ENCODE results near the gene ABCA1.
A peak's percentile ranks its signal among the peaks of the same experiment; 100 is the strongest.
"Not testable (repeated sequence)": the region's sequence is repeated elsewhere in the genome, so short reads cannot be mapped to it uniquely, and the experiment has no call there.

The ABCA1 gene

DNA sequence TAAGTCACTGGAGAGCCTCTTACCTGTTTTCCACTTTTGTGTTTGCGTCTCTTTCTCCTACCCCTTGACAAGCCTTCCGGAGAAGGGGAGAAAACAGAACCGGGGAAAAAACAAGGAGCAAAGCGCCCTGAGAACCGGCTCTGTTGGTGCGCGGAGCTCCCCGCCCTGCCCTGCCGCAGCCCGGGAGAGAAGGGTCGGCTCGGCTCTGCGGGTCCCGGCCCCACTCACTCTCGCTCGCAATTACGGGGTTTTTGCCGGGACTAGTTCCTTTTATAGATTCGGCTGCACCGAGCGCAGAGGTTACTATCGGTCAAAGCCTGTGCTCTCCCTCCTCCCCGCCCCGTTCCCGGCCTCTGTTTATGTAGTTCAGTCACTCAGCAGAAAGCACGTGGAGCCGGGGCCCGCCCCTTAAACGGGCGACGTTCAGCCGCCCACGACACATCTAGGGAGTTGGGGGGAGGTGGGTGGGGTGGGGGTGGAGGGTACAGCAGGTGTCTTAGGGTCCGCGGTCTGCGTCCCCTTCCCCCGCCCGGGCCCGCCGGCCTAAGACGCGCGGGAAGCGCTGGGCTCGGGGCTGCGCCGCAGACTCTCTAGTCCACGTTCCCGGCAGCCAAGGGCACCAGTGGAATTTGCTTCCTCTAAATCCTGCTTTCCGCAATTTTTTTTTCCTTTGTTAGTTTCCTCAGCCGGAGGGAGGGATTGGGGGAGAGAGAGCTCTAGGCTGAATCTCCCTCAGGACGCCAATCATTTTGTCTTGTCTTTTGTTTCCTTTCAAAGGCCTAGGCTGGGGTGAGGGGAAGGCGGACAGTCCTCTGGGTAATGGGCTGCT lies at the start of gene ABCA1:
TSS of gene ABCA1 (minus strand) at position 244 of the 829 bp plus-strand sequence. CDS start 24,476 bp downstream, outside the sequence.
- peak; percentile 74 for DNase-seq

GRCh38 chr9:104977580-104977979 lies 49.6 kb upstream of the ABCA1 start:
- no peak for DNase-seq

- no peak for DNase-seq
Measured at GRCh38 chr9:104977168-104977567, 49.2 kb upstream of the ABCA1 start.

- not testable (repeated sequence) for DNase-seq
Measured at GRCh38 chr9:104975966-104976595, 48.1 kb upstream of the ABCA1 start.

- DNase-seq: no peak
Measured at GRCh38 chr9:104974053-104974962, 46.4 kb upstream of the ABCA1 start.

DNA sequence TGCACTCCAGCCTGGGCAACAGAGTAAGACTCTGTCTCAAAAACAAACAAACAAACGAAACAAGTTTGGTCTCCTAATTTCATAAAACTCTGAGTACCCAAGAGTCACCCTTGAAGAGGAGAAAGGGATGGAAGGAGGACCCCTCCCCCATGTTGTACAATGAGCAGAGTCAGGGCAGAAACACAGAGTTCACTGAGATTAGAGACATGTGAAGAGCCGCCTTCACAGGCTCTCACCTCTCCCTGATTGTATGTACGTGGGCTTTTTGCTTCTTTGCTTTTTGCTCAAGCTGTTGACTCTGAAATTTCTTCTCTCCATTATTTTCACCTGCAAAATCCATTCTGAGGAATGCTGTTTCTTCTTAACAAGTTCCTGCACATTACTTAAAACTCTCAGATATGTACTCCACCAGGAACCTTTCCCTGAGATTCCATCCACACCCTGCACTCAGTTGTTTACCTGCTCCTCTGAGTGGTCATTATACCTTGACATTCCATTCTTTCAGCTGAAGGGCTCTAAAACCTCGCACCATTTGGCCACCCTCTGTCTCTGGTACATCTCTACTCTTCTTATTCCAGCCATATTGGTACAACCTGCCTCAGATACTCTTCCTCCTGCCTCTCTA lies 44.4 kb upstream of the ABCA1 start:
- DNase-seq: no peak

DNA sequence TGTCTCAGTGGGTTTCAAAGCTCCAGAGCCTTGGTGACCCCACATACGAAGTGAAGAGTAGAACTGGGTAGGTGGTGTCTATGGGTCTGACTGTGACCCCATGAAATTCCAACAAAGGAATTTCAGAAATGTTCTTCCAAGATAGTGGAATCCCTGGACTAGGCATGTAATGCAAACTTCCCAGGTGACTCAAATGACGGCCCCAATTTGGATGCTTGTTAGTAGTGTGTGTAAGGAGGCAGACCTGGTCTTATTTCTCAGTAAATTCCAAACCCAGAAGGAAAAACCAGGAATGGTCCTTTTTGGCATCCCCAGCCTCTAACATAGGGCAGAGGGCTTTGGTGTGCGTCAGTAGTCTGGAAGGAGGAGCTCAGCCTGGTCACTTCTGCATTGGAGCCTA lies 43.6 kb upstream of the ABCA1 start:
- DNase-seq: no peak

DNA sequence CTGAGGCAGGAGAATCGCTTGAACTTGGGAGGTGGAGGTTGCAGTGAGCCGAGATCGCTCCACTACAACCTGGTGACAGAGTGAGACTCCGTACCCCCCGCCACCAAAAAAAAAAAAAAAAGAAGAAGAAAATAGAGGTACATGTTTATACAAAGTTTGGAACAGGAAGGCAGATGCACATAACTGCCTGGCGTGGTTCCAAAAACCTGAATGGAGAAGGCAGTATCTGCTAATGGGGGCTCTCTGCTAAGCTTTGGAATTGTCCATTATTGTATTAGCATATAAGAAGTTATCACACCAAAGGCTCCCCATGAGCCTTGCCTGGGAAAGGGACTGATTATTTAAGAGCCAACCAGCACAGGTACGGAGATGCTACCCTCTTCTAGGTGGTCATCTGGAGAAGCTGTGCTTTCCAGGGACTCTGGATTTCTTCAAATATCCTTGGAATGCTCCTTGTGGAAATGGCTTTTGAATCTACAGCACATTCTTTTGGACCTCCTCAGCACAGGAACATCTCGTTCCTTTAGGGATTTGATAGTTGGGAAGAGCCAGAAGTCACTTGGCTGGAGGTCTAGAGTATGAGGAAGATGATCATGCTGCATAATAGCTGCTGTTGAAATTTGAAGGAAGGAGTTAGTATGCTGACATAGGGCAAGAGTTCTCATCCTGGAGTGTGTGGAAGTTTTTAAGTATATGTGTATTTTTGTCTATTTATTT lies 42.5 kb upstream of the ABCA1 start:
- DNase-seq: no peak

GRCh38 chr9:104969116-104969515 lies 41.2 kb upstream of the ABCA1 start:
- no peak for DNase-seq

DNA sequence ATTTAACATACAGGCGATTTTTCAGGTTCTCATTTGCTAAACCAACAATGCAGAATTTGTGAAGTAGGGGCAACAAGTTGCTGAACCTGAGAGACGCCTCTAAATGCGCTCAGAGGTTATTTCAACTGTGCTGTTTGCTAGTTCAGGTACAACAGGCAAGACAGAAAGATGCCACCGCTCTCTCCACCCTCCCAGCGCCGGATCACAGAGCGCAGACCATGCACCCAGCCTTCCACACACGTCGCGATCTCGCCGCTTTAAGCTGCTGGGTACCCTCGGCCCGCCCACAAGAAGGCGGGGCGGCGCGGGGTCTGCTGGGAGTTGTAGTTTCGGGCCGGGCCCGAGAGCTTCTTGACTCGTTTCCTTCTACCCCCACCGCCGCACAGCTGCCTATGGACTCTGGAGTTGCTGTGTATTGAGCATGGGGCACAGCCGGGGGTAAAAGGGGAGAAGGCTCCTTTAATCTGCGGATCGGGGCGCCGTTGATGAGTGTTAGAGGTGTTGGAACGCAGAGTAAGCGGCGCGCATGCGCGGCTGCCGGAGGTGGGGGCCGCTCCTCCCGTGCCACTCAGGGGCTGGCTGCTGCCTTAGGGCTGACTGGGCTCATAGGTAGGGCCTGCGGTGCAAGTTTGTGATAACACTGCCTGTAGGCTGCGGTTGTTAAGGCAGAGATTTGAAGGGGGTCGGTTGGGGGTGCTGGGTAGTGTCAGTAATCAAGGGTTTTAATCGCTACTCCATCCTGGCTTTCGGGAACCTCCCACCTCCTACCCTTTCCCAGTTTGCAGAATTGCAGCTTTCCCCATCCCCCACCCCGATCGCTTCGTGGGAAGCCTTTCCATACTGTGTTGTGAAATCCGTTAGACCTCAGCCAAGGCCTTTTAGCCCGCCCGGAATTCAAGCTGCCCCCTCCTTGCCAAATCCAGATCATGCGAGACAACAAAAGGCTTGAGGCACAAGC lies 40.3 kb upstream of the ABCA1 start:
- DNase-seq: peak; percentile 47

DNA sequence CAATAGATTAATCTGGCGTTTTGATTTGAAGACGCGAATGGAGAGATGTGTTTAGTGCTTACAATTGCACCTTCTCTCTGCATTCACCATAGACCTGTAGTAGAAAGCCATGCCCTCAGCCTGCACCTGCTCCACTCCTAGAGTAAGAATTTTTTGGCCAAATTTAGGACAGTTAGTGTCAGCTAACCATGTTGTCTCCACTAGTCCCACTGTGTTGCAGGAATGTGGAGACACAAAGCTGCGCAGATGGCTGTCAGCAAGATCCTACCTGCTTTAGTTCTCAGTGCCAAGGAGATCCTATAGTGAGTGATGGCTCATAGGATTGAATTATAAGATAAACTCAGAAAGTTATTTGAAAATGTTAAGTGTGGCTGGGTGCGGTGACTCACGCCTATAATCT lies 35.1 kb upstream of the ABCA1 start:
- no peak for DNase-seq

- no peak for DNase-seq
Measured at GRCh38 chr9:104961701-104962359, 33.9 kb upstream of the ABCA1 start.

GRCh38 chr9:104961238-104961637 lies 33.3 kb upstream of the ABCA1 start:
- DNase-seq: peak; percentile 80

GRCh38 chr9:104960662-104961061 lies 32.7 kb upstream of the ABCA1 start:
- DNase-seq: no peak

GRCh38 chr9:104958751-104959150 lies 30.8 kb upstream of the ABCA1 start:
- no peak for DNase-seq

DNA sequence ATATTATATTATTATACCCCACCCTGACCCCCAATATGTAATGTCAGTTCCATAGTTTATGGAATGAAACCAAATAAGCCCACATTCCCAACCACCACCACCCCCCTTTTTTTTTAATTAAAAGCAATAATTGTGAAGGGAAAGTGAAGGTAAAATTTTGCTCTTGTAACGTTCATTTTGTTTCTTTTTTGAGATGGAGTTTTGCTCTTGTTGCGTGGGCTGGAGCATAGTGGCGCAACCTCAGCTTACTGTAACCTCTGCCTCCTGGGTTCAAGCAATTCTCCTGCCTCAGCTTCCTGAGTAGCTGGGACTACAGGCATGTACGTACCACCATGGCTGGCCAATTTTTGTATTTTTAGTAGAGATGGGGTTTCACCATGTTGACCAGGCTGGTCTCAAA lies 30.1 kb upstream of the ABCA1 start:
- not testable (repeated sequence) for DNase-seq

DNA sequence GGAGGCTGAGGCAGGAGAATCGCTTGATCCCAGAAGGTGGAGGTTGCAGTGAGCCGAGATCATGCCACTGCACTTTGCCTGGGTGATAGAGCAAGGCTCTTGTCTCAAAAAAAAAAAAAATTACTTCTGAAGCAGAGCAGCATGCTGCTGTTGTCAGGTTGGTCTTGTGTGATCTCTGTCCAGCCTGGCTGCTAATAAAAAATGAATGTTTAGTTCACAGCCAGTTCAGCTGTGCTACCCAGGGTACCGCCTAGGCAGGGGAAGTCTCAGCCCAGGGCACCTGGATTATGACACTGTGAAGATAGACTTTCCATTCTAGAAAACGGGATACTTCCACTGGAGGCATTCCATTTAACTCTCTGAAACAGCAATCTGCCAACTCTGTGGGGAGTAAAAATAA lies 23.5 kb upstream of the ABCA1 start:
- DNase-seq: no peak

DNA sequence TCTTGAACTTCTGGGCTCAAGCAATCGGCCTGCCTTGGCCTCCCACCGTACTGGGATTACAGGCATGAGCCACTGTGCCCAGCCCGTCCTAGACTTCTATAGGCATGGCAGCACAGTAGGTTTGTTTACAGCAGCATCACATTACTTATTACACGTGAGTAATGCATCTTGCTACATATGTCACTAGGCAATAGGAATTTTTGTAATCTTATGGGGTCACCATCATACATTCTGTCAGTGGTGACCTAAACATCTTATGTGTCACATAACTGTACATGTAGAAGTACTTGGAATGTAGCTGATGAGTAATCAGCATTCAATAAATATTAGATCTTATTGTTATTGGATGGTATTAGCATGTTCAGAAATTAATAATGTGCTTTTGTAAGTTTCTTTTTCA lies 22.9 kb upstream of the ABCA1 start:
- no peak for DNase-seq

DNA sequence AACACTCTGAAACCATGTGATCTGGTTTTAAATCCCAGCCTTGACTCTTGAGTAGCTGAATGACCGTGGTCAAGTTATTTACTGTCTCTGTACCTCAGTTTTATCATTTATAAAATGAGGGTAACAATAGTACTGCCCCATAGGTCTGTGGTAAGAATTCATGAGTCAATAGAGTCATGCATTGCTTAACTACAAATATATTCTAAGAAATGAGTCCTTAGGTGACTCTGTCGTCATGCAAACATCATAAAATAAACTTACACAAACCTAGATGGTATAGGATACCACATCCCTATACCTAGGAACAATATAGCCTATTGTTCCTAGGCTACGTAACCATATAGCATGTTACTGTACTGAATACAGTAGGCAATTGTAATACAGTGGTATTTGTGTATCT lies 20.3 kb upstream of the ABCA1 start:
- no peak for DNase-seq

- DNase-seq: no peak
Measured at GRCh38 chr9:104944871-104945270, 16.9 kb upstream of the ABCA1 start.
